Hematopoietic multipotent progenitor cell treated with erythropoietin and hydrocortisone succinate and interleukin-3 and kit ligand, for 15 days (in vitro differentiated cells): Measurements from ENCODE around the gene CALM1.

Source experiments
- DNase-seq: peaks from one replicate; pipeline ENCODE4 v3.0.0-alpha.2; 2015; ENCODE audit warnings: low spot score

The CALM1 gene

GRCh38 chr14:90396341-90397339 is at the start of gene CALM1:
Gene CALM1, plus strand, starts transcription at chr14:90397029. Its CDS starts 202 bp downstream, at chr14:90397231.
- peak; percentile 89 for DNase-seq

- no peak for DNase-seq
These were observed 48.6 kb upstream of the CALM1 start for GRCh38 chr14:90348270-90348669.

- no peak for DNase-seq
These were observed 47.1 kb upstream of the CALM1 start for GRCh38 chr14:90349739-90350138.

- no peak for DNase-seq
These were observed 42.1 kb upstream of the CALM1 start for GRCh38 chr14:90354551-90355298.

GRCh38 chr14:90355540-90356518 is 41.0 kb upstream of the CALM1 start:
- no peak for DNase-seq

GRCh38 chr14:90356925-90357324 is 39.9 kb upstream of the CALM1 start:
- no peak for DNase-seq

GRCh38 chr14:90358359-90358758 is 38.5 kb upstream of the CALM1 start:
- DNase-seq, result no peak

- DNase-seq, result no peak
These were observed 34.8 kb upstream of the CALM1 start for GRCh38 chr14:90361865-90362557.

- DNase-seq, result no peak
These were observed 34.3 kb upstream of the CALM1 start for GRCh38 chr14:90362558-90362896.

- DNase-seq, result no peak
These were observed 27.7 kb upstream of the CALM1 start for GRCh38 chr14:90368946-90369721.

GRCh38 chr14:90373887-90374286 is 22.9 kb upstream of the CALM1 start:
- no peak for DNase-seq

- DNase-seq, result no peak
These were observed 22.0 kb upstream of the CALM1 start for GRCh38 chr14:90374813-90375212.

- DNase-seq, result no peak
These were observed 20.9 kb upstream of the CALM1 start for GRCh38 chr14:90375934-90376333.

- no peak for DNase-seq
These were observed 18.6 kb upstream of the CALM1 start for GRCh38 chr14:90378249-90378648.

- peak; percentile 29 for DNase-seq
These were observed 17.7 kb upstream of the CALM1 start for GRCh38 chr14:90379106-90379505.

GRCh38 chr14:90381011-90381786 is 15.6 kb upstream of the CALM1 start:
- no peak for DNase-seq

GRCh38 chr14:90381999-90382451 is 14.8 kb upstream of the CALM1 start:
- peak; percentile 40 for DNase-seq

GRCh38 chr14:90382491-90383125 is 14.2 kb upstream of the CALM1 start:
- peak; percentile 63 for DNase-seq

GRCh38 chr14:90383126-90383730 is 13.6 kb upstream of the CALM1 start:
- peak; percentile 99 for DNase-seq
